Measurements from ENCODE around the gene PDLIM3.

The PDLIM3 gene

GRCh38 chr4:185535612-185536410, 504 bp upstream of the PDLIM3 start:
- ATAC-seq (ENCODE audit: insufficient read depth, low read depth), result no peak
- TF ChIP-seq EZH2 (IDR thresholded peaks at IDR 0.05; ENCODE audit: borderline replicate concordance, low read depth, low read length, severe bottlenecking), result no peak
- TF ChIP-seq, protein P1, sequence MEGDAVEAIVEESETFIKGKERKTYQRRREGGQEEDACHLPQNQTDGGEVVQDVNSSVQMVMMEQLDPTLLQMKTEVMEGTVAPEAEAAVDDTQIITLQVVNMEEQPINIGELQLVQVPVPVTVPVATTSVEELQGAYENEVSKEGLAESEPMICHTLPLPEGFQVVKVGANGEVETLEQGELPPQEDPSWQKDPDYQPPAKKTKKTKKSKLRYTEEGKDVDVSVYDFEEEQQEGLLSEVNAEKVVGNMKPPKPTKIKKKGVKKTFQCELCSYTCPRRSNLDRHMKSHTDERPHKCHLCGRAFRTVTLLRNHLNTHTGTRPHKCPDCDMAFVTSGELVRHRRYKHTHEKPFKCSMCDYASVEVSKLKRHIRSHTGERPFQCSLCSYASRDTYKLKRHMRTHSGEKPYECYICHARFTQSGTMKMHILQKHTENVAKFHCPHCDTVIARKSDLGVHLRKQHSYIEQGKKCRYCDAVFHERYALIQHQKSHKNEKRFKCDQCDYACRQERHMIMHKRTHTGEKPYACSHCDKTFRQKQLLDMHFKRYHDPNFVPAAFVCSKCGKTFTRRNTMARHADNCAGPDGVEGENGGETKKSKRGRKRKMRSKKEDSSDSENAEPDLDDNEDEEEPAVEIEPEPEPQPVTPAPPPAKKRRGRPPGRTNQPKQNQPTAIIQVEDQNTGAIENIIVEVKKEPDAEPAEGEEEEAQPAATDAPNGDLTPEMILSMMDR (IDR thresholded peaks at IDR 0.05; ENCODE audit: borderline replicate concordance, extremely low read depth, low read length, poor library complexity, severe bottlenecking), result no peak
- Histone ChIP-seq H3K4me3 (ENCODE audit: low read depth in 1 of 2, low read length in 2 of 2) (no peak overlapping the region), H2AFZ (ENCODE audit: low read depth, low read length) (no peak overlapping the region), H3K9ac (ENCODE audit: low read depth, low read length) (no peak overlapping the region), H3K27me3 (ENCODE audit: insufficient read depth, low read length, poor library complexity) (peaks cover 4% of the 10 kb centered on the region), H3K4me2 (ENCODE audit: insufficient read depth, low read length) (no peak overlapping the region), H3K36me3 (ENCODE audit: insufficient read depth, low read length) (no peaks in the 10 kb centered on the region), H3K4me1 (ENCODE audit: insufficient read depth, low read length) (no peaks in the 10 kb centered on the region), H3K9me3 (ENCODE audit: insufficient read depth, low read length, severe bottlenecking) (no peaks in the 10 kb centered on the region), H3K79me2 (ENCODE audit: insufficient read depth, low read length) (no peaks in the 10 kb centered on the region), H4K20me1 (ENCODE audit: insufficient read depth, low read length) (no peaks in the 10 kb centered on the region), H3K27ac (ENCODE audit: low read length) (no peak overlapping the region)
- no peak for DNase-seq

GRCh38 chr4:185534511-185534865, 819 bp downstream of the PDLIM3 start:
- no peaks in the 10 kb centered on the region for H3K36me3 ChIP-seq (ENCODE audit: insufficient read depth, low read length)
- no peak for TF ChIP-seq EZH2 (IDR thresholded peaks at IDR 0.05; ENCODE audit: borderline replicate concordance, low read depth, low read length, severe bottlenecking)
- TF ChIP-seq, protein P1 (IDR thresholded peaks at IDR 0.05; ENCODE audit: borderline replicate concordance, extremely low read depth, low read length, poor library complexity, severe bottlenecking), result no peak
- no peak overlapping the region for H3K27ac ChIP-seq (ENCODE audit: low read length)
- H3K27me3 ChIP-seq (ENCODE audit: insufficient read depth, low read length, poor library complexity), result peaks cover 4% of the 10 kb centered on the region
- no peaks in the 10 kb centered on the region for H4K20me1 ChIP-seq (ENCODE audit: insufficient read depth, low read length)
- no peak overlapping the region for H3K4me2 ChIP-seq (ENCODE audit: insufficient read depth, low read length)
- H3K4me1 ChIP-seq (ENCODE audit: insufficient read depth, low read length), result no peaks in the 10 kb centered on the region
- no peak for ATAC-seq (ENCODE audit: insufficient read depth, low read depth)
- no peak for DNase-seq
- no peaks in the 10 kb centered on the region for H3K79me2 ChIP-seq (ENCODE audit: insufficient read depth, low read length)
- H3K9ac ChIP-seq (ENCODE audit: low read depth, low read length), result no peak overlapping the region
- no peak overlapping the region for H3K4me3 ChIP-seq (ENCODE audit: low read depth in 1 of 2, low read length in 2 of 2)
- H3K9me3 ChIP-seq (ENCODE audit: insufficient read depth, low read length, severe bottlenecking), result no peaks in the 10 kb centered on the region
- H2AFZ ChIP-seq (ENCODE audit: low read depth, low read length), result no peak overlapping the region

DNA sequence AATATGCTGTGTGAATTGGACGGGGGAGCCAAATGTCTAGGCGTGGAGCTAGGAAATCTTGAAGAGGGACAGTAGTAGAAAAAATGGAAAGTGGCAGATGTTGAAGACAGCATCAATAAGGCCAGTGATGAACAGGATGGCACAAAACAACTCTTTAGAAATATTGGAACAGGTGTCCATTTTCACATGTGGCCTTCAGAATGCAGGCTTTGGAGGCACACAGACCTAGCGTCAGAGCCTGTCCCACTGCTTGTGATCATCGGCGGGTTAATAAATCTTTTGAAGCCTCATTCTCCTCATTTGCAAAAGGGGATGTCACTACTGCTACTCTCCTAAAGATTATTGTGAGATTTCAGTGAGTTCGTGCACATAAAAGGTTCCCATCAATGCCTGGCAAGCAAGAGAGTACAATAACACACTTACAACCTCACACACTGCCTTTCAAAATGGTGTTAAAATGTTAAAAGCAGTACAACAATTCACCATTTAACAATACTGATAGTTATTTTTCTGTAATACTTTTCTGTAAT, 2.4 kb downstream of the PDLIM3 start:
- TF ChIP-seq, protein P1 (IDR thresholded peaks at IDR 0.05; ENCODE audit: borderline replicate concordance, extremely low read depth, low read length, poor library complexity, severe bottlenecking), result no peak
- no peak for TF ChIP-seq EZH2 (IDR thresholded peaks at IDR 0.05; ENCODE audit: borderline replicate concordance, low read depth, low read length, severe bottlenecking)
- Histone ChIP-seq H3K9me3 (ENCODE audit: insufficient read depth, low read length, severe bottlenecking) (no peaks in the 10 kb centered on the region), H3K27me3 (ENCODE audit: insufficient read depth, low read length, poor library complexity) (peaks cover 4% of the 10 kb centered on the region), H3K27ac (ENCODE audit: low read length) (no peak overlapping the region), H3K4me3 (ENCODE audit: low read depth in 1 of 2, low read length in 2 of 2) (no peak overlapping the region), H3K36me3 (ENCODE audit: insufficient read depth, low read length) (no peaks in the 10 kb centered on the region), H3K4me1 (ENCODE audit: insufficient read depth, low read length) (no peaks in the 10 kb centered on the region), H3K79me2 (ENCODE audit: insufficient read depth, low read length) (no peaks in the 10 kb centered on the region), H3K9ac (ENCODE audit: low read depth, low read length) (no peak overlapping the region), H2AFZ (ENCODE audit: low read depth, low read length) (no peak overlapping the region), H3K4me2 (ENCODE audit: insufficient read depth, low read length) (no peak overlapping the region), H4K20me1 (ENCODE audit: insufficient read depth, low read length) (no peaks in the 10 kb centered on the region)
- no peak for ATAC-seq (ENCODE audit: insufficient read depth, low read depth)
- DNase-seq, result no peak

All from DND-41 (cell line).